ENCODE results near the gene TBC1D5.

DNA sequence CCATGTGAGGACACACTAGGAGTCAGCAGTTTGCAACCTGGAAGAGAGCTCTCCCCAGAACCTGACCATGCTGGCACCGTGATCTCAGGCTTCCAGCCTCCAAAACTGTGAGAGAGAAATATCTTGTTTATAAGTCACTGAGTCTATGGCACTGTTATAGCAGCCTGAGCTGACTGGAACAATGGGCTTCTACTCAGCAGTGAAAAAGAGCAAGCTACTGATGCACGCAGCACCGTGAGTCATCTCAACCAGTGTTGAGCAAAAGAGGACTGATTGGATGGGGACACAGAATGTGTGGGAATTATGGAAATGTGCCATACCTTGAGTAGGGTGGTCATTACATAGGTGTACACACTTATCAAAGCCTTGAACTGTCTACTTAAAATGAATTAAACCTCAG is 627.2 kb downstream of the TBC1D5 start:
- TF ChIP-seq SIN3A (IDR thresholded peaks at IDR 0.05; ENCODE audit: borderline replicate concordance, insufficient read depth, low read length): no peak
- no peak for TF ChIP-seq POLR2AphosphoS5 (IDR thresholded peaks at IDR 0.05; ENCODE audit: low read depth, low read length)
- TF ChIP-seq, protein P1, sequence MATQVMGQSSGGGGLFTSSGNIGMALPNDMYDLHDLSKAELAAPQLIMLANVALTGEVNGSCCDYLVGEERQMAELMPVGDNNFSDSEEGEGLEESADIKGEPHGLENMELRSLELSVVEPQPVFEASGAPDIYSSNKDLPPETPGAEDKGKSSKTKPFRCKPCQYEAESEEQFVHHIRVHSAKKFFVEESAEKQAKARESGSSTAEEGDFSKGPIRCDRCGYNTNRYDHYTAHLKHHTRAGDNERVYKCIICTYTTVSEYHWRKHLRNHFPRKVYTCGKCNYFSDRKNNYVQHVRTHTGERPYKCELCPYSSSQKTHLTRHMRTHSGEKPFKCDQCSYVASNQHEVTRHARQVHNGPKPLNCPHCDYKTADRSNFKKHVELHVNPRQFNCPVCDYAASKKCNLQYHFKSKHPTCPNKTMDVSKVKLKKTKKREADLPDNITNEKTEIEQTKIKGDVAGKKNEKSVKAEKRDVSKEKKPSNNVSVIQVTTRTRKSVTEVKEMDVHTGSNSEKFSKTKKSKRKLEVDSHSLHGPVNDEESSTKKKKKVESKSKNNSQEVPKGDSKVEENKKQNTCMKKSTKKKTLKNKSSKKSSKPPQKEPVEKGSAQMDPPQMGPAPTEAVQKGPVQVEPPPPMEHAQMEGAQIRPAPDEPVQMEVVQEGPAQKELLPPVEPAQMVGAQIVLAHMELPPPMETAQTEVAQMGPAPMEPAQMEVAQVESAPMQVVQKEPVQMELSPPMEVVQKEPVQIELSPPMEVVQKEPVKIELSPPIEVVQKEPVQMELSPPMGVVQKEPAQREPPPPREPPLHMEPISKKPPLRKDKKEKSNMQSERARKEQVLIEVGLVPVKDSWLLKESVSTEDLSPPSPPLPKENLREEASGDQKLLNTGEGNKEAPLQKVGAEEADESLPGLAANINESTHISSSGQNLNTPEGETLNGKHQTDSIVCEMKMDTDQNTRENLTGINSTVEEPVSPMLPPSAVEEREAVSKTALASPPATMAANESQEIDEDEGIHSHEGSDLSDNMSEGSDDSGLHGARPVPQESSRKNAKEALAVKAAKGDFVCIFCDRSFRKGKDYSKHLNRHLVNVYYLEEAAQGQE (IDR thresholded peaks at IDR 0.05; ENCODE audit: insufficient read depth in 1 of 2, low read depth in 2 of 2, low read length in 2 of 2): no peak
- no peak for TF ChIP-seq TAF1 (IDR thresholded peaks at IDR 0.05; ENCODE audit: borderline replicate concordance, insufficient read depth, low read length)

Measured in PFSK-1 (cell line).